RWPE1 (cell line): ENCODE measurements around the gene PPBP.
"Not testable (repeated sequence)": the region's sequence is repeated elsewhere in the genome, so short reads cannot be mapped to it uniquely, and the experiment has no call there.

ENCODE experiments used
- CTCF ChIA-PET: fragments of 350-600 bp; sonication (Branson Sonifier 250); formaldehyde crosslinking; extraction: SDS; loops from one replicate; lab custom pipeline; 2021; lab: Yijun Ruan, JAX
- POLR2A ChIA-PET: fragments of 400-600 bp; formaldehyde crosslinking; extraction: SDS; loops from one replicate; lab custom pipeline; 2020; ENCODE audit warnings: antibody characterized with exemption; ENCODE audit not compliant: low non-redundant PET; lab: Yijun Ruan, JAX
- DNase-seq: peaks from one replicate; pipeline ENCODE4 v3.0.0; 2012; ENCODE audit warnings: low spot score
- H3K27ac ChIP-seq: fragments of 450-650 bp; 2 replicates; pipeline ENCODE4 v1.5.1; 2017
- CTCF ChIP-seq: fragments of 450-650 bp; conservative IDR thresholded peaks from 2 replicates; pipeline ENCODE4 v1.5.1; 2017; ENCODE audit warnings: low read depth, mild to moderate bottlenecking

The PPBP gene

GRCh38 chr4:73990988-73991741, 3.2 kb upstream of the PPBP start:
- CTCF ChIA-PET, result no interaction called here
- no peak overlapping the region for H3K27ac ChIP-seq
- TF ChIP-seq CTCF, result no peak
- DNase-seq, result no peak
- POLR2A ChIA-PET, result no interaction called here

GRCh38 chr4:73989928-73990327, 1.9 kb upstream of the PPBP start:
- DNase-seq, result no peak
- TF ChIP-seq CTCF, result no peak
- ChIA-PET POLR2A (no interaction called here), CTCF (interaction anchor here (0.7 kb wide), 1 partner anchor 327 kb away, joined by 3 read pairs; no protein-coding TSS in a partner anchor)
- no peak overlapping the region for H3K27ac ChIP-seq

GRCh38 chr4:73989031-73989430, 1.0 kb upstream of the PPBP start:
- no peak overlapping the region for H3K27ac ChIP-seq
- POLR2A ChIA-PET, result no interaction called here
- no peak for TF ChIP-seq CTCF
- no peak for DNase-seq
- CTCF ChIA-PET, result interaction anchor here (0.6 kb wide), 1 partner anchor 109 kb away, joined by 3 read pairs; no protein-coding TSS in a partner anchor

- CTCF ChIA-PET, result no interaction called here
- no peak for DNase-seq
- H3K27ac ChIP-seq, result no peak overlapping the region
Observed at GRCh38 chr4:73985528-73985852, 2.5 kb downstream of the PPBP start.

GRCh38 chr4:73984736-73985527, 3.1 kb downstream of the PPBP start:
- DNase-seq, result no peak
- POLR2A ChIA-PET, result no interaction called here
- no peak overlapping the region for H3K27ac ChIP-seq
- TF ChIP-seq CTCF, result no peak
- CTCF ChIA-PET, result no interaction called here

More at GRCh38 chr4:73985528-73985852, 2.5 kb downstream of the PPBP start:
- no peak for TF ChIP-seq CTCF
- POLR2A ChIA-PET, result no interaction called here

GRCh38 chr4:73981175-73981574, 6.8 kb downstream of the PPBP start:
- H3K27ac ChIP-seq, CTCF ChIA-PET, POLR2A ChIA-PET, DNase-seq: not testable (repeated sequence)
